Ovary (tissue), 3 donors: Measurements from ENCODE around the gene ZNF837.

Experiments used
- POLR2A ChIP-seq: fragments of 450-650 bp; IDR thresholded peaks from one replicate; pipeline ENCODE4 v1.6.1; 2017; ENCODE audit warnings: antibody characterized with exemption, mild to moderate bottlenecking, moderate library complexity
- TF ChIP-seq, protein P1 (sequence below), 3 donors: fragments of 450-650 bp in 2 of 3; fragments of 200-600 bp in 1 of 3; IDR thresholded peaks; one replicate each; pipeline versions ENCODE4 v1.5.1 to v1.8.0; 2016 to 2022; ENCODE audit warnings: antibody characterized with exemption in 3 of 3, mild to moderate bottlenecking in 1 of 3
- donor health status: DM: no; HTN: no; CAD: no.

DNA sequence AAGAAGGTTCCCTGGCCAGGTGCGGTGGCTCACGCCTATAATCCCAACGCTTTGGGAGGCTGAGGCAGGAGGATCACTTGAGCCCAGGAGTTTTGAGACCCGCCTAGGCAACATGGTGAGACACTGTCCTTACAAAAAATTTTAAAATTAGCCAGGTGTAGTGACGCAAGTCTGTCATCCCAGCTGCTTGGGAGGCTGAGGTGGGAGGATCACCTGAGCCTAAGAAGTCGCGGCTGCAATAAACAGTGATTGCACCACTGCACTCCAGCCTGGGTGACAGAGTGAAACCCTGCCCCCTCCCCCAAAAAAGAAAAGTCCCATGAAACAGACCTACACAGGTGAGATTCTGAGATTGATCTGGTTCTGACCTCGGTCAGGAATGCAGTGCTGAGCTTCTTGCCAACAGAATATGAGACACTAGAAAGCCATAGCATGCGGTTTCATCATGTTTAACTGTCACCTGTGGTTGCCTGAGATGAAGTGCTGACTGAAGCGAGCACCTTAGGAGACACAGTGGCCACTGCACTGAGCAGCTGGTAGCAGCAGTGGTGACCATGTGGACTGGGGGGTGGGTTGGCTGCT, 25.5 kb downstream of the ZNF837 start:
- TF ChIP-seq POLR2A, result no peak
- TF ChIP-seq, protein P1, sequence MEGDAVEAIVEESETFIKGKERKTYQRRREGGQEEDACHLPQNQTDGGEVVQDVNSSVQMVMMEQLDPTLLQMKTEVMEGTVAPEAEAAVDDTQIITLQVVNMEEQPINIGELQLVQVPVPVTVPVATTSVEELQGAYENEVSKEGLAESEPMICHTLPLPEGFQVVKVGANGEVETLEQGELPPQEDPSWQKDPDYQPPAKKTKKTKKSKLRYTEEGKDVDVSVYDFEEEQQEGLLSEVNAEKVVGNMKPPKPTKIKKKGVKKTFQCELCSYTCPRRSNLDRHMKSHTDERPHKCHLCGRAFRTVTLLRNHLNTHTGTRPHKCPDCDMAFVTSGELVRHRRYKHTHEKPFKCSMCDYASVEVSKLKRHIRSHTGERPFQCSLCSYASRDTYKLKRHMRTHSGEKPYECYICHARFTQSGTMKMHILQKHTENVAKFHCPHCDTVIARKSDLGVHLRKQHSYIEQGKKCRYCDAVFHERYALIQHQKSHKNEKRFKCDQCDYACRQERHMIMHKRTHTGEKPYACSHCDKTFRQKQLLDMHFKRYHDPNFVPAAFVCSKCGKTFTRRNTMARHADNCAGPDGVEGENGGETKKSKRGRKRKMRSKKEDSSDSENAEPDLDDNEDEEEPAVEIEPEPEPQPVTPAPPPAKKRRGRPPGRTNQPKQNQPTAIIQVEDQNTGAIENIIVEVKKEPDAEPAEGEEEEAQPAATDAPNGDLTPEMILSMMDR (IDR thresholded peaks at IDR 0.05), result no peak
